Measurements from ENCODE around the gene CD3E. TPM values are rescaled to one million over a fixed set of nuclear protein-coding genes. Genes with fewer than 3 reads are reported as not detected.
A peak's percentile ranks its signal among the peaks of the same experiment; 100 is the strongest.

Gene CD3E
- total and polyA plus RNA-seq, 9 of the 15 experiments (the other 6 are each of a cell fraction or from before 2014, with no cell fraction given): 0.07 to 0.62 (median 0.19) TPM; not detected in 5

DNA sequence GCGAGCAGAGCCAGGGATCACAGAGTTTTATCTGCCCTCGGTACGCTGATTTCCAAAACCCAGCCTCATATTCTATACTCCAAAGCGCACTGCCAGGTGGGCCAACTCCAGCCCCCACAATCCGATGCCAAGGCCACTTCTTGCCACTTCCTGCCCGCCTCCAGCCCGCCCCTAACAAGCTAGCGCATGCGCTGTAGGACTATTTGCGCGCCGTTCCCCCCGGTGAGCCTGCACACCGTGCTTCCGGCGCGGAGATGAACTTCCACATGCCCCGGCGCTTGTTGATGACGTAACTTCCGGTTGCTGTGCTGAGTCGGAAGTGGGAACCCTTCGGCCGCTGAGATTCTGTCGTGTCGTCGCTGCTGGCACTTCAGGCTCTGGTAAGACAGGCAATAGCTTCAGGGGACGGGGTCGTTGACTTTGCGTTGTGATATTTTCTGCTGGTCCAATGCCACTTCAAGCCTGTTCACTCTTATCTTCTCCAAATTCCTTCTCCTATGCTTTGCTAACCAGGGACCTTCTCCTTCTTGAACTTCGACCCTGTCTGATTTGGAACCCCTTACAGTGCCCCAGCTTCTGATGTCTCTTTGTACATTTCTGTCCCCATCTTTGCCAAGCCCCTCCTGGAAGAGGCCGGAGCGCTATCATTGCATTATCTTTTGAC lies 54.9 kb downstream of the CD3E start, which contains the start of gene UBE4A (continued):
- TF ChIP-seq, protein P1, sequence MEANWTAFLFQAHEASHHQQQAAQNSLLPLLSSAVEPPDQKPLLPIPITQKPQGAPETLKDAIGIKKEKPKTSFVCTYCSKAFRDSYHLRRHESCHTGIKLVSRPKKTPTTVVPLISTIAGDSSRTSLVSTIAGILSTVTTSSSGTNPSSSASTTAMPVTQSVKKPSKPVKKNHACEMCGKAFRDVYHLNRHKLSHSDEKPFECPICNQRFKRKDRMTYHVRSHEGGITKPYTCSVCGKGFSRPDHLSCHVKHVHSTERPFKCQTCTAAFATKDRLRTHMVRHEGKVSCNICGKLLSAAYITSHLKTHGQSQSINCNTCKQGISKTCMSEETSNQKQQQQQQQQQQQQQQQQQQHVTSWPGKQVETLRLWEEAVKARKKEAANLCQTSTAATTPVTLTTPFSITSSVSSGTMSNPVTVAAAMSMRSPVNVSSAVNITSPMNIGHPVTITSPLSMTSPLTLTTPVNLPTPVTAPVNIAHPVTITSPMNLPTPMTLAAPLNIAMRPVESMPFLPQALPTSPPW (CRISPR knock-in tag; IDR thresholded peaks at IDR 0.05): peak; percentile 34; the same call in 1 of the 2 replicates
- TF ChIP-seq ZEB2 (IDR thresholded peaks at IDR 0.05) (no peak; the same call in 1 of the 2 replicates), ZNF12 (CRISPR knock-in tag; IDR thresholded peaks at IDR 0.05) (no peak), CBFA2T2 (conservative IDR thresholded peaks at IDR 0.05) (no peak), HNRNPUL1 (IDR thresholded peaks at IDR 0.05; ENCODE audit: low read length) (no peak), NELFE (IDR thresholded peaks at IDR 0.05; ENCODE audit: insufficient read depth, insufficient read length) (no peak), ESRRA (IDR thresholded peaks at IDR 0.05; ENCODE audit: borderline replicate concordance, low read depth) (peak; percentile 20; the same call in 1 of the 2 replicates), ZNF133 (CRISPR knock-in tag; IDR thresholded peaks at IDR 0.05) (no peak), SMAD4 (CRISPR knock-in tag; conservative IDR thresholded peaks at IDR 0.05) (no peak), SIN3B (IDR thresholded peaks at IDR 0.05; ENCODE audit: low read depth) (peak; percentile 89), HDGF (IDR thresholded peaks at IDR 0.05) (no peak), ZNF830 (CRISPR knock-in tag; IDR thresholded peaks at IDR 0.05) (no peak), HNRNPH1 (optimal IDR thresholded peaks at IDR 0.05; ENCODE audit: low read depth, low read length) (no peak), CHD2 (IDR thresholded peaks at IDR 0.05; ENCODE audit: low read depth, low read length) (no peak), ZFX (CRISPR knock-in tag; IDR thresholded peaks at IDR 0.05) (peak; percentile 31; the same call in 1 of the 2 replicates), POU5F1 (IDR thresholded peaks at IDR 0.05; ENCODE audit: borderline replicate concordance, low read depth, low read length, partially characterized antibody) (no peak), TAF7 (tag; IDR thresholded peaks at IDR 0.05) (peak; percentile 81), EP400 (IDR thresholded peaks at IDR 0.05) (peak; percentile 92), ZFP36 (IDR thresholded peaks at IDR 0.05; ENCODE audit: low read depth, low read length, partially characterized antibody) (no peak), ILF3 (IDR thresholded peaks at IDR 0.05; ENCODE audit: borderline replicate concordance) (no peak), ZC3H11A (IDR thresholded peaks at IDR 0.05; ENCODE audit: low read depth, low read length) (no peak), NFRKB (IDR thresholded peaks at IDR 0.05; ENCODE audit: low read depth) (peak; percentile 59; the same call in 1 of the 2 replicates), SETDB1 (IDR thresholded peaks at IDR 0.05; ENCODE audit: low read length) (no peak), ZBTB17 (CRISPR knock-in tag; IDR thresholded peaks at IDR 0.05) (no peak), ESRRB (CRISPR knock-in tag; IDR thresholded peaks at IDR 0.05; ENCODE audit: borderline replicate concordance) (no peak), ZNF79 (CRISPR knock-in tag; IDR thresholded peaks at IDR 0.05; ENCODE audit: low read depth) (no peak), ZNF274 (IDR thresholded peaks at IDR 0.05; ENCODE audit: borderline replicate concordance, low read depth, low read length) (no peak), ETV6 (IDR thresholded peaks at IDR 0.05; ENCODE audit: borderline replicate concordance in 1 of 2, low read depth in 2 of 2, low read length in 1 of 2) (no peak), ETV6 (CRISPR knock-in tag; IDR thresholded peaks at IDR 0.05; ENCODE audit: borderline replicate concordance) (no peak), NRF1 (conservative IDR thresholded peaks at IDR 0.05 in 1 of 2, IDR thresholded peaks at IDR 0.05 in 1 of 2) (peak; percentile 93 to 94), MEF2D (tag; conservative IDR thresholded peaks at IDR 0.05; ENCODE audit: low read depth) (no peak), JUND (IDR thresholded peaks at IDR 0.05; ENCODE audit: borderline replicate concordance, low read depth, low read length) (peak; percentile 88), JUND (tag; IDR thresholded peaks at IDR 0.05; ENCODE audit: borderline replicate concordance, low read depth, low read length) (peak; percentile 73; the same call in 2 of the 3 replicates)

Measured in K562 (cell line).